GM19099 (cell line): Measurements from ENCODE around the gene TMEM171.

Source experiments
- POLR2A ChIP-seq: IDR thresholded peaks from 3 replicates; pipeline ENCODE4 v1.6.1; 2011; ENCODE audit warnings: low read depth; ENCODE audit not compliant: insufficient read length; ENCODE audit errors: extremely low read depth

TMEM171 gene, protein sequence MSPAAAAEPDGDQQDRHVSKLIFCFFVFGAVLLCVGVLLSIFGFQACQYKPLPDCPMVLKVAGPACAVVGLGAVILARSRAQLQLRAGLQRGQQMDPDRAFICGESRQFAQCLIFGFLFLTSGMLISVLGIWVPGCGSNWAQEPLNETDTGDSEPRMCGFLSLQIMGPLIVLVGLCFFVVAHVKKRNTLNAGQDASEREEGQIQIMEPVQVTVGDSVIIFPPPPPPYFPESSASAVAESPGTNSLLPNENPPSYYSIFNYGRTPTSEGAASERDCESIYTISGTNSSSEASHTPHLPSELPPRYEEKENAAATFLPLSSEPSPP

DNA sequence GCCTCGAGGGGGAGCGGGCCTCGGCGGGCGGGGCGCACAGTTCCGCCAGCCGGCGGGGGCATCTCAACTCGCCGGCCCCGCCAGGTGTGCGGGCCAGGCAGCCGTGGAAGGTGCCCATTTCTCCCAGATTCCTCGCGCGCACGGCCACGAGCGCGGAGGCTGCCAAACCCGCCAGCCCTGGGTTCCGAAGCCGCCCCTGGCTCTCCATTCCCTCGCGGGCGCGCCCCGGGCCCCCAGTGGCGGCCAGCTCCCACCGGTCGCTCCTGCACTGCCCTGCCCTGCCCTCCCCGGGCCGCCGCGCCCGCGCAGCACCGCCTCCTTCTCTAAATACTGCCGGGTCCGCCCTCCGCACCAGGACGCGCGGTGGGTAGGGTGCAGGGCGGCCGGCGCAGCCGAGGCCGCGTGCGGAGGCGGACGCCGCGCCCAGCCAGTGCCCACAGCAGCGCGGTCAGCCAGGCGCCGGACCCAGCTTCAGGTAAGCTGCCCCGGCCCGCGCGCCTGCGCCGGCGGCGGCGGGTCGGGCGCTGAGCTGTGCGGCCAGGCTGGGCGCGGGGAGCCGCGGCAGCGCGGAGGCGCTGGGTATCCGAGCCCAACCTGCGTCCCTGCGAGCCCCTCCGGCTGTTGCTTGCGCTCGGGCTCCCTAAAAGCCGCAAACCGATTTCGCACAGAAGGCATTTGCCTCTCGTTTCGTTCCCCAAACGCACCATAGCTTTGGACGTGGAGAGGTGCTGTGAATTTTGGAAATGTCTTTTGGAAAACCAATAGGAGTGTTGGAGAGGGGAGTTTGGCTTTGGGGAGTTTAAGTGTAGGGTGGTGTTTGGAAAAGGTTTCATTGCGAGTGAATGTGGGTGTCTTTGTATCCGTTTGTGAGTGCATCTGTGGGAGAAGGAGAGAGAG lies at the start of gene TMEM171:
TMEM171 (plus strand) TSS at position 354 of the 897 bp plus-strand sequence. CDS start 2,799 bp downstream, outside the sequence.
- TF ChIP-seq POLR2A, result no peak

DNA sequence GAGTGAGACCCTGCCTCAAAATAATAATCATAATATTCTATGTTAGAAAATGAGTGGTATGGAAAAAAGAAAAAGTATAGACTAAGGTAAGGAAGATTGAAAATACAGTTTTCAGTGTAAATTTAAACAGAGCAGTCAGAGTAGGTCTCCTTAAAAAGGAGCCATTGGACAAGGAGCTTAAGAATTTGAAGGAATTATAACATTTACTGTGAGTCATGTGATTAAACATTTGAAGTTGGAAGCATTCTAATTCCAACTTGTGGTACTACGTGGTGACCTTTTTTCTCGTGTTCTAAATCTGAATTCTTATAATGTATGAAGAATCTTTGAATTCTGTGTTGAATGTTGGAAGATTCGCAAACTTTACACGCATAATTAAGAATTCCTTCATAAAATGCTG lies 39.3 kb upstream of the TMEM171 start:
- no peak for TF ChIP-seq POLR2A

GRCh38 chr5:73088026-73088425 lies 32.3 kb upstream of the TMEM171 start:
- TF ChIP-seq POLR2A, result no peak

DNA sequence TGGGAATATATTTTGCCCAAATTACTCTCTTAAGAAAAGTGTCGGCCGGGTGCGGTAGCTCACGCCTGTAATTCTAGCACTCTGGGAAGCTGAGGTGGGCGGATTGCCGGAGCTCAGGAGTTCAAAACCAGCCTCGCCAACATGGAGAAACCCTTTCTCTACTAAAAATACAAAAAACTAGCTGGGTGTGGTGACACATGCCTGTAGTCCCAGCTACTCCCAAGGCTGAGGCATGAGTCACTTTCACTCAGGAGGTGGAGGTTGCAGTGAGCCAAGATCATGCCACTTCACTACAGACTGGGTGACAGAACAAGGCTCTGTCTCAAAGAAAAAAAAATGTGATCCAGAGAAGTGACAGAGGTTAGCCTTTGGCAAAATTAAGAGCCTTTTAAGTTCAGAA lies 26.4 kb upstream of the TMEM171 start:
- no peak for TF ChIP-seq POLR2A

DNA sequence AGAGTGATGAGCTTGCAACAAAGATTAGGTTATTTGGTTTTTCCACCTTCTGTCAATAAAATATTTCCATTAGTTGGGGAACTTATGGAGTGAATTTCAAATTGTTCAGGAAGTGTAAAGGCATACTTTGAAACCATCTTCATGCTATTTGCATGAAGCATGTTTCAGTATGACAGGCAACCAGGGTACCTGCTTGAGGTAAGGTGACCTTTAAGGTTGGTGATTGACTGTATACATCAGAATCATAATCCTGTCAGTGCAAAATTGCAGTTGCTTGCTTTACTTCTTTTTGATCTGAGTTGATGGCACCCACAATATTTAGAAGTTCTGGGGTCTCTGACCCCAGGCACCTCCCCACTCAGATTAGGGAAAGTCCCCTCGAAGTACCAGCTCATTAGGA lies 26.0 kb upstream of the TMEM171 start:
- TF ChIP-seq POLR2A, result no peak

- TF ChIP-seq POLR2A, result no peak
These were observed 24.7 kb upstream of the TMEM171 start for GRCh38 chr5:73095564-73096238.

- TF ChIP-seq POLR2A, result no peak
These were observed 24.2 kb upstream of the TMEM171 start for GRCh38 chr5:73096239-73096575.

DNA sequence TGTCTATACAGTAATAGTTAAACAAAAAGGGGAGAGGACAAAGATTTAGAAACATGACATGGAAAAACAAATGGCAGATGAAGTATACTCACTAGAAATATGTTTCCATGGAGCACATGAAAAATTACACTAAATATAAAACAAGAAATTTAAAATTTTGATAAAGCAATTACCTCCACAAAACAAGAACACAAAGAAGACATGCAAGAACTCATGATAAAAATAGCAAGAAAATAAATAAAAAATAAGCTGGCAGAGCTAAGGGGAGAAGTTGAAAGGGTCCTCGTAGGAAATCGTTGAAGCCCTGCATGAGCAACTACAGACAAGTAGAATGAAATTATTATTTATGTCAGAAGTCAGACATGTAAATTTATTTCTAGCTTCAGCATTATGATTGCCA lies 22.6 kb upstream of the TMEM171 start:
- no peak for TF ChIP-seq POLR2A

DNA sequence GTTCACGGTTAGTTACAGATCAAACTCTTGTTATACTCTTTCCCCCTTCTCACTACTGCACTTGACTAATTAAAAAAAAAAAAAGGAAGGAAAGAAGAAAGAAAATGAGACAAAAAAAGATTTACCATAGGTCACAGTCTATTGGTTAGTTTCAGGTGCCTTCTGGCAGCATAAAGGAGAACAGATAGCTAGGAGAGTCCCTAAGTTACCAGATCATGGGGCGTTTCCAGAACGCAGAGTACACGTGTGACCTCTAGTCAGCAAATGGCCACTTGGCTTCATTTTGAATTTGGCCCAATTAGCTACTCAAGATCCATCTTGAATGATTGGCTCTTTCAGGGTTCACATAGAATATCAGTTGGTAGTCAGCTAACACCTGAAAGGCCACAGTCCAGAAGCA lies 20.3 kb upstream of the TMEM171 start:
- no peak for TF ChIP-seq POLR2A

- no peak for TF ChIP-seq POLR2A
These were observed 16.5 kb upstream of the TMEM171 start for GRCh38 chr5:73103870-73104299.

GRCh38 chr5:73104326-73104725 lies 16.0 kb upstream of the TMEM171 start:
- TF ChIP-seq POLR2A, result no peak

DNA sequence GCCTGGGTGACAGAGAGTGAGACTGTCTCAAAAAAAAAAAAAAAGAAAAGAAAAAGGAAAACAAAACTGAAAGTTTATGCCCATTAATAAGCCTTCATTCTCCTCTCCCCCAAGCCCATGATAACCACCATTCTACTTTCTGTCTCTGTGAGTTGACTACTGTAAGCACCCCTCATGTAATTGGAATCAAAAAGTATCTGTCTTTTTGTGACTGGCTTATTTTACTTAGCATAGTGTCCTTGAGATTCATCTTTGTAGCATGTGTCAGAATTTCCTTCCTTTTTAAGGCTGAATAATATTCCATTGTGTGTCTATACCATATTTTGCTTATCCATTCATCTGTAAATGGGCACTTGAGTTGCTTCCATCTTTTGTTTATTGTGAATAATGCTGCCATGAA lies 14.0 kb upstream of the TMEM171 start:
- TF ChIP-seq POLR2A, result no peak

DNA sequence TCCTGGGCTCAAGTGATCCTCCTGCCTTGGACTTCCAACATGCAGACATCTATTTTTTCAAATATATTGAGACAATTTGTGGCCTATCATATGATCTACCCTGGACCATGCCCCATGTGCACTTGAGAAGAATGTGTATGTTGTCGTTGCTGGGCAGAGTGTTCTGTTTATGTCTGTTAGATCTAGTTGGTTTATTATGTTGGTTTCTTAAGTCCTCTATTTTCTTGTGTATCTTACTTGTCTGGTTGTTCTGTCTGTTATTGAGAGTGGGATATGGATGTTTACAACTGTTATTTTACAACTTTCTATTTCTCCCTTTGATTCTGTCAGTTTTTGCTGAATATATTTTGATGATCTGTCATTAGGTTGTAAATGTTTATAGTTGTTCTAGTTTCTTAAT lies 10.2 kb upstream of the TMEM171 start:
- TF ChIP-seq POLR2A, result no peak

- no peak for TF ChIP-seq POLR2A
These were observed 8.8 kb upstream of the TMEM171 start for GRCh38 chr5:73111536-73111935.

GRCh38 chr5:73112359-73112758 lies 8.0 kb upstream of the TMEM171 start:
- no peak for TF ChIP-seq POLR2A
